Astrocyte (in vitro differentiated cells and primary cell): ENCODE measurements around the gene NINL.

Experiments
- CTCF ChIP-seq: IDR thresholded peaks from 2 replicates; pipeline ENCODE4 v1.5.1; 2011; ENCODE audit warnings: low read depth, mild to moderate bottlenecking, inconsistent platforms, low read length, moderate library complexity; ENCODE audit not compliant: insufficient read depth
- EZH2 ChIP-seq: IDR thresholded peaks from 2 replicates; pipeline ENCODE4 v1.6.1; 2012; ENCODE audit warnings: mild to moderate bottlenecking, low read length, inconsistent platforms; ENCODE audit not compliant: insufficient read depth

- TF ChIP-seq CTCF (no peak), EZH2 (no peak)
Measured at GRCh38 chr20:25546048-25546447, 39.3 kb downstream of the NINL start.
